ENCODE results near the gene CCDC73. TPM values are rescaled to one million over a fixed set of nuclear protein-coding genes. Genes with fewer than 3 reads are reported as not detected.

Gene CCDC73
- total RNA-seq, 4 donors from 2014 or later, result not detected

DNA sequence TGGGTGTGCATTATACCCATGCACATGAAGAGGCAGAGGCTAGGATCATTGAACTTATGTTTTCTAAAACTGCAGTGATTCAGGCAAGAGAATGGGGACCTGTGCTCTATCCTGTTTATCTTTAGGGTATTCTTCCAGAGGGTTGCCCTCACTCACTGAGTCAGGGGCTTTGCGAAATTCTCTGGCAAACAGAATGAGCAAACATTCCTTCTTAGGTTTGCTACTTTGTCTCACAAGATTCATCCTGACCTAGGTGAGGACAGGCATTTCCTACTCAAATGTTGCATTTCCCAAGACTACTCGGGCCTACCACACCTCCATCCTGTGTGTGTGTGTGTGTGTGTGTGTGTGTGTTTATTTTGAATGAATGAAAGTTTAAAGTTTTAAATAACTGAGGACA, 213.5 kb downstream of the CCDC73 start:
- Histone ChIP-seq H3K27me3 (peaks cover 0 to 6% (median 0%) of the 10 kb centered on the region in 3 donors), H3K27ac (no peak overlapping the region), H3K4me3 (no peak overlapping the region), H3K4me1 (peaks cover 10 to 14% of the 10 kb centered on the region in 2 donors), H3K36me3 (no peaks in the 10 kb centered on the region), H3K9me3 (no peaks in the 10 kb centered on the region)
- ATAC-seq (no peak), DNase-seq (no peak)
- no peak for TF ChIP-seq POLR2A (IDR thresholded peaks at IDR 0.05)
- TF ChIP-seq, protein P1, sequence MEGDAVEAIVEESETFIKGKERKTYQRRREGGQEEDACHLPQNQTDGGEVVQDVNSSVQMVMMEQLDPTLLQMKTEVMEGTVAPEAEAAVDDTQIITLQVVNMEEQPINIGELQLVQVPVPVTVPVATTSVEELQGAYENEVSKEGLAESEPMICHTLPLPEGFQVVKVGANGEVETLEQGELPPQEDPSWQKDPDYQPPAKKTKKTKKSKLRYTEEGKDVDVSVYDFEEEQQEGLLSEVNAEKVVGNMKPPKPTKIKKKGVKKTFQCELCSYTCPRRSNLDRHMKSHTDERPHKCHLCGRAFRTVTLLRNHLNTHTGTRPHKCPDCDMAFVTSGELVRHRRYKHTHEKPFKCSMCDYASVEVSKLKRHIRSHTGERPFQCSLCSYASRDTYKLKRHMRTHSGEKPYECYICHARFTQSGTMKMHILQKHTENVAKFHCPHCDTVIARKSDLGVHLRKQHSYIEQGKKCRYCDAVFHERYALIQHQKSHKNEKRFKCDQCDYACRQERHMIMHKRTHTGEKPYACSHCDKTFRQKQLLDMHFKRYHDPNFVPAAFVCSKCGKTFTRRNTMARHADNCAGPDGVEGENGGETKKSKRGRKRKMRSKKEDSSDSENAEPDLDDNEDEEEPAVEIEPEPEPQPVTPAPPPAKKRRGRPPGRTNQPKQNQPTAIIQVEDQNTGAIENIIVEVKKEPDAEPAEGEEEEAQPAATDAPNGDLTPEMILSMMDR (IDR thresholded peaks at IDR 0.05 in 4 of 5, conservative IDR thresholded peaks at IDR 0.05 in 1 of 5), result no peak
- in situ Hi-C loops (cut with MboI; ENCODE audit: low sequenced_read_pairs in 4 of 4) (loop anchor here in 3 of 4 donors (25.0 kb wide), 3 partner anchors 306 to 581 kb away; partner anchors contain the start of genes CSTF3 (in 2 of the 3), QSER1 (in 1 of the 3) and TCP11L1 (in 1 of the 3)), intact Hi-C loops (cut with DNase I; ENCODE audit: low total_unique reads) (loop anchor here (5.0 to 10.0 kb wide), 2 partner anchors 311 to 584 kb away; partner anchors contain the start of genes CSTF3 and QSER1)

GRCh38 chr11:32576456-32576855, 218.0 kb downstream of the CCDC73 start:
- Histone ChIP-seq H3K27ac (no peak overlapping the region), H3K27me3 (peaks cover 0 to 6% (median 0%) of the 10 kb centered on the region in 3 donors), H3K9me3 (no peaks in the 10 kb centered on the region), H3K4me3 (no peak overlapping the region), H3K4me1 (no peaks in the 10 kb centered on the region), H3K36me3 (no peaks in the 10 kb centered on the region)
- TF ChIP-seq POLR2A (IDR thresholded peaks at IDR 0.05), result no peak
- TF ChIP-seq, protein P1 (IDR thresholded peaks at IDR 0.05 in 4 of 5, conservative IDR thresholded peaks at IDR 0.05 in 1 of 5), result no peak
- intact Hi-C loops (cut with DNase I; ENCODE audit: low total_unique reads), result no loop called here
- no peak for ATAC-seq
- in situ Hi-C loops (cut with MboI; ENCODE audit: low sequenced_read_pairs in 4 of 4), result loop anchor here in 3 of 4 donors (25.0 kb wide), 3 partner anchors 311 to 586 kb away; partner anchors contain the start of genes CSTF3 (in 2 of the 3), QSER1 (in 1 of the 3) and TCP11L1 (in 1 of the 3)
- DNase-seq, result no peak

GRCh38 chr11:32575070-32575469, 219.4 kb downstream of the CCDC73 start:
- DNase-seq, result no peak
- no peak for TF ChIP-seq POLR2A (IDR thresholded peaks at IDR 0.05)
- TF ChIP-seq, protein P1 (IDR thresholded peaks at IDR 0.05 in 4 of 5, conservative IDR thresholded peaks at IDR 0.05 in 1 of 5), result no peak
- Histone ChIP-seq H3K27ac (no peak overlapping the region), H3K4me1 (no peaks in the 10 kb centered on the region), H3K27me3 (peaks cover 0 to 6% (median 0%) of the 10 kb centered on the region in 3 donors), H3K9me3 (no peaks in the 10 kb centered on the region), H3K36me3 (no peaks in the 10 kb centered on the region), H3K4me3 (no peak overlapping the region)
- intact Hi-C loops (cut with DNase I; ENCODE audit: low total_unique reads) (no loop called here), in situ Hi-C loops (cut with MboI; ENCODE audit: low sequenced_read_pairs in 4 of 4) (loop anchor here in 3 of 4 donors (25.0 kb wide), 3 partner anchors 312 to 587 kb away; partner anchors contain the start of genes CSTF3 (in 2 of the 3), QSER1 (in 1 of the 3) and TCP11L1 (in 1 of the 3))
- ATAC-seq, result no peak

DNA sequence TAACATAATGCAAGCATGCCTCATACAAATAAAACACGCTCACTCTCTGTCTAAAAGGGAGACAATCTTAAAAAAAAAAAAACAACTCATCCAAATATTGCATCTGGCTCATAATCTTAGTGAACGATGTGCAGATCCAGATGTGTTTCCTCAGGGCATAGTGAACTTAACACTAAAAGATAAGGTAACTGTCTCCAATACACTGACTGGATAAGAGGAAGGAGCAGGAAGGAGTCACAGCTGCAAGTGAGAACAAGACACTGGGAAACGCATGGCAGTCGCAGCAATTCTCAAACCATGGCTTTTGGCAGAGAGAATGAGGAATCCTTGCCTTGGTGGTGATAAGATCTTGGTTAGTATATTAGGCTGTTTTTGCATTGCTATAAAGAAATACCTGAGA, 220.0 kb downstream of the CCDC73 start:
- Histone ChIP-seq H3K4me1 (no peaks in the 10 kb centered on the region), H3K4me3 (no peak overlapping the region), H3K27me3 (peaks cover 0 to 6% (median 0%) of the 10 kb centered on the region in 3 donors), H3K36me3 (no peaks in the 10 kb centered on the region), H3K27ac (no peak overlapping the region), H3K9me3 (no peaks in the 10 kb centered on the region)
- DNase-seq, result no peak
- intact Hi-C loops (cut with DNase I; ENCODE audit: low total_unique reads), result no loop called here
- no peak for ATAC-seq
- TF ChIP-seq, protein P1 (IDR thresholded peaks at IDR 0.05 in 4 of 5, conservative IDR thresholded peaks at IDR 0.05 in 1 of 5), result no peak
- no peak for TF ChIP-seq POLR2A (IDR thresholded peaks at IDR 0.05)
- in situ Hi-C loops (cut with MboI; ENCODE audit: low sequenced_read_pairs in 4 of 4), result no loop called here
